ENCODE data around the gene TRERF1.

DNA sequence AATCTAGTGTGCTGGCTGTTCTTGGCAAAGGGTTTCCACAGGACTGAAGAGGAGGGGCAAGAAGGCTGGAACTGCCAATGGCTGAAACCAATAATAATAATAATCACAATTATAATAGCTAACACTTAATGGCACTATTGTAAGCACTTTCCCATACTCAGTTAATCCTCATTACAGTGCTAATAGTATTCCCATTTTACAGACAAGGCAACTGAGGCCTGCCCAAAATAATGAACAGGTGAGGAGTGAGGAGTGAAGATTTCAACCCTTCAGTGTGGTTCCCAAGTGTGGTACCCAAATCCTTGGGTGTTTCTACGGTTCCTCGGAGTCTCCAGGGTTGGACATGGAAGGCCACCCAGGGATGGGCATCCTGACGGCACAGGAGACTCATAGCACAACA is 69.9 kb downstream of the TRERF1 start:
- TF ChIP-seq, protein P1, sequence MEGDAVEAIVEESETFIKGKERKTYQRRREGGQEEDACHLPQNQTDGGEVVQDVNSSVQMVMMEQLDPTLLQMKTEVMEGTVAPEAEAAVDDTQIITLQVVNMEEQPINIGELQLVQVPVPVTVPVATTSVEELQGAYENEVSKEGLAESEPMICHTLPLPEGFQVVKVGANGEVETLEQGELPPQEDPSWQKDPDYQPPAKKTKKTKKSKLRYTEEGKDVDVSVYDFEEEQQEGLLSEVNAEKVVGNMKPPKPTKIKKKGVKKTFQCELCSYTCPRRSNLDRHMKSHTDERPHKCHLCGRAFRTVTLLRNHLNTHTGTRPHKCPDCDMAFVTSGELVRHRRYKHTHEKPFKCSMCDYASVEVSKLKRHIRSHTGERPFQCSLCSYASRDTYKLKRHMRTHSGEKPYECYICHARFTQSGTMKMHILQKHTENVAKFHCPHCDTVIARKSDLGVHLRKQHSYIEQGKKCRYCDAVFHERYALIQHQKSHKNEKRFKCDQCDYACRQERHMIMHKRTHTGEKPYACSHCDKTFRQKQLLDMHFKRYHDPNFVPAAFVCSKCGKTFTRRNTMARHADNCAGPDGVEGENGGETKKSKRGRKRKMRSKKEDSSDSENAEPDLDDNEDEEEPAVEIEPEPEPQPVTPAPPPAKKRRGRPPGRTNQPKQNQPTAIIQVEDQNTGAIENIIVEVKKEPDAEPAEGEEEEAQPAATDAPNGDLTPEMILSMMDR (IDR thresholded peaks at IDR 0.05) = no peak
- no peak for TF ChIP-seq POLR2A (IDR thresholded peaks at IDR 0.05)

Measured in lower leg skin (tissue), 3 donors.